GM18520 (cell line): Measurements from ENCODE around the gene CERK.

ENCODE experiments used
- ATAC-seq: cut with Tn5 transposase; IDR thresholded peaks from one replicate; pipeline ENCODE4 v1.9.1; 2021; ENCODE audit not compliant: unreplicated experiment

CERK gene

GRCh38 chr22:46764779-46765485 is 26.9 kb upstream of the CERK start:
- ATAC-seq, result no peak

- no peak for ATAC-seq
Observed at GRCh38 chr22:46764140-46764680, 26.2 kb upstream of the CERK start.

- ATAC-seq, result peak; percentile 42
Observed at GRCh38 chr22:46763051-46763705, 25.1 kb upstream of the CERK start.

GRCh38 chr22:46762238-46763050 is 24.4 kb upstream of the CERK start, which contains the start of gene TBC1D22A:
Gene TBC1D22A, plus strand, starts transcription at chr22:46762650. Its CDS starts 137 bp downstream, at chr22:46762787.
- peak; percentile 61 for ATAC-seq

GRCh38 chr22:46761539-46762237 is 23.6 kb upstream of the CERK start:
- no peak for ATAC-seq

- no peak for ATAC-seq
Observed at GRCh38 chr22:46761017-46761416, 23.0 kb upstream of the CERK start.

- ATAC-seq, result no peak
Observed at GRCh38 chr22:46758867-46759290, 20.8 kb upstream of the CERK start.

GRCh38 chr22:46758121-46758520 is 20.1 kb upstream of the CERK start:
- no peak for ATAC-seq

- ATAC-seq, result no peak
Observed at GRCh38 chr22:46757104-46757503, 19.1 kb upstream of the CERK start.

- no peak for ATAC-seq
Observed at GRCh38 chr22:46756097-46756496, 18.0 kb upstream of the CERK start.

- ATAC-seq, result no peak
Observed at GRCh38 chr22:46755525-46755924, 17.5 kb upstream of the CERK start.

GRCh38 chr22:46754826-46755225 is 16.8 kb upstream of the CERK start:
- no peak for ATAC-seq

GRCh38 chr22:46754110-46754799 is 16.2 kb upstream of the CERK start:
- ATAC-seq, result no peak

- ATAC-seq, result no peak
Observed at GRCh38 chr22:46753761-46754109, 15.7 kb upstream of the CERK start.

GRCh38 chr22:46753360-46753759 is 15.3 kb upstream of the CERK start:
- ATAC-seq, result no peak

GRCh38 chr22:46752988-46753310 is 14.9 kb upstream of the CERK start:
- ATAC-seq, result no peak

GRCh38 chr22:46752286-46752987 is 14.4 kb upstream of the CERK start:
- no peak for ATAC-seq

GRCh38 chr22:46750863-46751443 is 12.9 kb upstream of the CERK start:
- ATAC-seq, result no peak

GRCh38 chr22:46750530-46750800 is 12.4 kb upstream of the CERK start:
- no peak for ATAC-seq
